ENCODE data around the gene ARMH3. TPM values are rescaled to one million over a fixed set of nuclear protein-coding genes. Genes with fewer than 3 reads are reported as not detected.
A peak's percentile ranks its signal among the peaks of the same experiment; 100 is the strongest.

The ARMH3 gene
- total RNA-seq, 1 experiment from 2014 or later, result 8.2 TPM

- Histone ChIP-seq H3K4me1 (replicated peaks) (peaks cover 20% of the 10 kb centered on the region), H3K27me3 (replicated peaks) (no peaks in the 10 kb centered on the region), H3K9me3 (replicated peaks) (no peaks in the 10 kb centered on the region), H3K4me3 (no peak overlapping the region), H3K36me3 (no peaks in the 10 kb centered on the region), H3K27ac (peak overlapping the region; percentile 57)
- DNase-seq (ENCODE audit: low read depth in 1 of 2, low spot score in 2 of 2), result no peak
Observed at GRCh38 chr10:101880232-101880573, 175.8 kb downstream of the ARMH3 start.

GRCh38 chr10:101879456-101880231, 176.3 kb downstream of the ARMH3 start:
- H3K4me3 ChIP-seq, result no peak overlapping the region
- peak; percentile 69 to 72 for DNase-seq (ENCODE audit: low read depth in 1 of 2, low spot score in 2 of 2)
- no peaks in the 10 kb centered on the region for H3K27me3 ChIP-seq (replicated peaks)
- H3K27ac ChIP-seq, result peak overlapping the region; percentile 57
- H3K36me3 ChIP-seq, result no peaks in the 10 kb centered on the region
- peaks cover 20% of the 10 kb centered on the region for H3K4me1 ChIP-seq (replicated peaks)
- no peaks in the 10 kb centered on the region for H3K9me3 ChIP-seq (replicated peaks)

GRCh38 chr10:101878869-101879268, 177.1 kb downstream of the ARMH3 start:
- Histone ChIP-seq H3K9me3 (replicated peaks) (no peaks in the 10 kb centered on the region), H3K36me3 (no peaks in the 10 kb centered on the region), H3K27me3 (replicated peaks) (no peaks in the 10 kb centered on the region), H3K4me1 (replicated peaks) (peaks cover 20% of the 10 kb centered on the region), H3K4me3 (no peak overlapping the region), H3K27ac (peak overlapping the region; percentile 57)
- DNase-seq (ENCODE audit: low read depth in 1 of 2, low spot score in 2 of 2), result no peak

- H3K9me3 ChIP-seq (replicated peaks), result no peaks in the 10 kb centered on the region
Observed at GRCh38 chr10:101875068-101875688, 180.8 kb downstream of the ARMH3 start.

GRCh38 chr10:101874252-101874651, 181.7 kb downstream of the ARMH3 start:
- Histone ChIP-seq H3K27ac (no peak overlapping the region), H3K4me3 (no peak overlapping the region), H3K9me3 (replicated peaks) (no peaks in the 10 kb centered on the region), H3K36me3 (no peaks in the 10 kb centered on the region), H3K27me3 (replicated peaks) (no peaks in the 10 kb centered on the region), H3K4me1 (replicated peaks) (peaks cover 4% of the 10 kb centered on the region)
- DNase-seq (ENCODE audit: low read depth in 1 of 2, low spot score in 2 of 2), result no peak

More at GRCh38 chr10:101875068-101875688, 180.8 kb downstream of the ARMH3 start:
- Histone ChIP-seq H3K4me3 (no peak overlapping the region), H3K36me3 (no peaks in the 10 kb centered on the region), H3K4me1 (replicated peaks) (peaks cover 14% of the 10 kb centered on the region), H3K27ac (no peak overlapping the region), H3K27me3 (replicated peaks) (no peaks in the 10 kb centered on the region)
- DNase-seq (ENCODE audit: low read depth in 1 of 2, low spot score in 2 of 2), result no peak

GRCh38 chr10:101867931-101868330, 188.0 kb downstream of the ARMH3 start:
- no peak for DNase-seq (ENCODE audit: low read depth in 1 of 2, low spot score in 2 of 2)
- Histone ChIP-seq H3K4me1 (replicated peaks) (no peaks in the 10 kb centered on the region), H3K36me3 (no peaks in the 10 kb centered on the region), H3K27ac (no peak overlapping the region), H3K9me3 (replicated peaks) (no peaks in the 10 kb centered on the region), H3K4me3 (no peak overlapping the region), H3K27me3 (replicated peaks) (no peaks in the 10 kb centered on the region)

- no peaks in the 10 kb centered on the region for H3K4me1 ChIP-seq (replicated peaks)
- no peaks in the 10 kb centered on the region for H3K9me3 ChIP-seq (replicated peaks)
- H3K27ac ChIP-seq, result no peak overlapping the region
- H3K36me3 ChIP-seq, result no peaks in the 10 kb centered on the region
- H3K27me3 ChIP-seq (replicated peaks), result no peaks in the 10 kb centered on the region
- no peak for DNase-seq (ENCODE audit: low read depth in 1 of 2, low spot score in 2 of 2)
- H3K4me3 ChIP-seq, result no peak overlapping the region
Observed at GRCh38 chr10:101859530-101859929, 196.4 kb downstream of the ARMH3 start.

GRCh38 chr10:101858723-101859500, 197.1 kb downstream of the ARMH3 start:
- no peaks in the 10 kb centered on the region for H3K4me1 ChIP-seq (replicated peaks)
- H3K27ac ChIP-seq, result no peak overlapping the region
- H3K36me3 ChIP-seq, result no peaks in the 10 kb centered on the region
- no peak overlapping the region for H3K4me3 ChIP-seq
- H3K27me3 ChIP-seq (replicated peaks), result no peaks in the 10 kb centered on the region
- no peak for DNase-seq (ENCODE audit: low read depth in 1 of 2, low spot score in 2 of 2)
- no peaks in the 10 kb centered on the region for H3K9me3 ChIP-seq (replicated peaks)

GRCh38 chr10:101857802-101858476, 198.0 kb downstream of the ARMH3 start:
- no peaks in the 10 kb centered on the region for H3K27me3 ChIP-seq (replicated peaks)
- no peaks in the 10 kb centered on the region for H3K9me3 ChIP-seq (replicated peaks)
- H3K4me3 ChIP-seq, result no peak overlapping the region
- no peak for DNase-seq (ENCODE audit: low read depth in 1 of 2, low spot score in 2 of 2)
- H3K4me1 ChIP-seq (replicated peaks), result no peaks in the 10 kb centered on the region
- H3K27ac ChIP-seq, result no peak overlapping the region
- no peaks in the 10 kb centered on the region for H3K36me3 ChIP-seq

- Histone ChIP-seq H3K27me3 (replicated peaks) (no peaks in the 10 kb centered on the region), H3K36me3 (no peaks in the 10 kb centered on the region), H3K27ac (no peak overlapping the region), H3K4me1 (replicated peaks) (no peaks in the 10 kb centered on the region), H3K9me3 (replicated peaks) (no peaks in the 10 kb centered on the region), H3K4me3 (no peak overlapping the region)
- no peak for DNase-seq (ENCODE audit: low read depth in 1 of 2, low spot score in 2 of 2)
Observed at GRCh38 chr10:101856626-101857025, 199.3 kb downstream of the ARMH3 start.

- H3K27ac ChIP-seq, result no peak overlapping the region
- H3K36me3 ChIP-seq, result no peaks in the 10 kb centered on the region
- H3K4me1 ChIP-seq (replicated peaks), result no peaks in the 10 kb centered on the region
- no peak for DNase-seq (ENCODE audit: low read depth in 1 of 2, low spot score in 2 of 2)
- no peaks in the 10 kb centered on the region for H3K27me3 ChIP-seq (replicated peaks)
- no peak overlapping the region for H3K4me3 ChIP-seq
- no peaks in the 10 kb centered on the region for H3K9me3 ChIP-seq (replicated peaks)
Observed at GRCh38 chr10:101851411-101852116, 204.4 kb downstream of the ARMH3 start.

GRCh38 chr10:101850749-101851148, 205.2 kb downstream of the ARMH3 start:
- DNase-seq (ENCODE audit: low read depth in 1 of 2, low spot score in 2 of 2), result no peak
- Histone ChIP-seq H3K4me3 (no peak overlapping the region), H3K9me3 (replicated peaks) (no peaks in the 10 kb centered on the region), H3K4me1 (replicated peaks) (no peaks in the 10 kb centered on the region), H3K27ac (no peak overlapping the region), H3K27me3 (replicated peaks) (no peaks in the 10 kb centered on the region), H3K36me3 (no peaks in the 10 kb centered on the region)

- no peaks in the 10 kb centered on the region for H3K4me1 ChIP-seq (replicated peaks)
- H3K9me3 ChIP-seq (replicated peaks), result no peaks in the 10 kb centered on the region
- H3K27me3 ChIP-seq (replicated peaks), result no peaks in the 10 kb centered on the region
- no peak overlapping the region for H3K27ac ChIP-seq
- H3K4me3 ChIP-seq, result no peak overlapping the region
- H3K36me3 ChIP-seq, result no peaks in the 10 kb centered on the region
- DNase-seq (ENCODE audit: low read depth in 1 of 2, low spot score in 2 of 2), result no peak
Observed at GRCh38 chr10:101848894-101849351, 207.1 kb downstream of the ARMH3 start.

Data from SJSA1 (cell line).